Measurements from ENCODE around the gene ZNF789. TPM values are rescaled to one million over a fixed set of nuclear protein-coding genes. Genes with fewer than 3 reads are reported as not detected.

Gene ZNF789
- total and polyA plus RNA-seq, 9 of the 15 experiments (the other 6 are each of a cell fraction or from before 2014, with no cell fraction given) = 6.1 to 57.0 (median 24.8) TPM

DNA sequence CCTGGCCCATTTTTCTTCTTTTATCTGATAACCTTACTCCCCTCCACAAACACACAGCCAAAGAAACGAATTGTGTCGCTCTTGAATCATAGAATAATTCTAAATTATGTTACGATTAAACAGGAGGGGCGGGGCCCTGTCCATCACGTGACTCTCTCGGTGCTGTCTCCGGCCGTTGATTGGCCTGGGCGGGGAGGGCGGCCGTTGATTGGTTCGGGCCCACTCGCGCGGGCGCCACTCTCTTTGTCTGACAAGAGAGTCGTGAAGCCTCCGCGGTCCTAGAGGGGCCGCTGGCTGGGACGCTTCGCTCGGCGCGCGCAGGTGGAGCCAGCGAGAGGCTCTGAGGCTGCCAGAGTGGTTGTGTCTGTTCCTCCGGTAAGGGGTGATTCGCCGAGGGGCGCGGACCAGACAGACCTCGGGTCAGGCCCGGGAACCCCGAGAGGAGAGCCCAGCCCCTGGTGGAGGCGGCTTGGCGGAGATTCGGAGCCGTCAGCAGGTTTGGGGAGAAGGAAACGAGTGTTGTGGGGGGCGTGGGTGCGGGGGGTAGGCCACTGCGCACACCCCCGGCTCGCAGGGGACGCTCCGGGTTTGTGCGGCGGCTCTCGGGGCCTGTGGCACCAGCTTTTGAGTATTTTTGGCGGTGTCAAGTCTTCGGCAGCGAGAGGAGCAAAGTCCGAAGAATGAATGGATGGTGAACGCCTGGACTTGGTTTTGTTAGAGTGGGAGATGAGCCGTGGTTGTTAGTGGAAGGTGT lies at the start of gene ZNF789 (continued):
- no peak for TF ChIP-seq HEY1 (CRISPR knock-in tag; IDR thresholded peaks at IDR 0.05; ENCODE audit: borderline replicate concordance)
- TF ChIP-seq, protein P1, sequence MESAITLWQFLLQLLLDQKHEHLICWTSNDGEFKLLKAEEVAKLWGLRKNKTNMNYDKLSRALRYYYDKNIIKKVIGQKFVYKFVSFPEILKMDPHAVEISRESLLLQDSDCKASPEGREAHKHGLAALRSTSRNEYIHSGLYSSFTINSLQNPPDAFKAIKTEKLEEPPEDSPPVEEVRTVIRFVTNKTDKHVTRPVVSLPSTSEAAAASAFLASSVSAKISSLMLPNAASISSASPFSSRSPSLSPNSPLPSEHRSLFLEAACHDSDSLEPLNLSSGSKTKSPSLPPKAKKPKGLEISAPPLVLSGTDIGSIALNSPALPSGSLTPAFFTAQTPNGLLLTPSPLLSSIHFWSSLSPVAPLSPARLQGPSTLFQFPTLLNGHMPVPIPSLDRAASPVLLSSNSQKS (CRISPR knock-in tag; IDR thresholded peaks at IDR 0.05) = no peak
- peak; percentile 86 for TF ChIP-seq SNIP1 (IDR thresholded peaks at IDR 0.05; ENCODE audit: low read depth)
- TF ChIP-seq TBP (optimal IDR thresholded peaks at IDR 0.05; ENCODE audit: low read depth, low read length) = peak; percentile 89
- TF ChIP-seq, protein P2, sequence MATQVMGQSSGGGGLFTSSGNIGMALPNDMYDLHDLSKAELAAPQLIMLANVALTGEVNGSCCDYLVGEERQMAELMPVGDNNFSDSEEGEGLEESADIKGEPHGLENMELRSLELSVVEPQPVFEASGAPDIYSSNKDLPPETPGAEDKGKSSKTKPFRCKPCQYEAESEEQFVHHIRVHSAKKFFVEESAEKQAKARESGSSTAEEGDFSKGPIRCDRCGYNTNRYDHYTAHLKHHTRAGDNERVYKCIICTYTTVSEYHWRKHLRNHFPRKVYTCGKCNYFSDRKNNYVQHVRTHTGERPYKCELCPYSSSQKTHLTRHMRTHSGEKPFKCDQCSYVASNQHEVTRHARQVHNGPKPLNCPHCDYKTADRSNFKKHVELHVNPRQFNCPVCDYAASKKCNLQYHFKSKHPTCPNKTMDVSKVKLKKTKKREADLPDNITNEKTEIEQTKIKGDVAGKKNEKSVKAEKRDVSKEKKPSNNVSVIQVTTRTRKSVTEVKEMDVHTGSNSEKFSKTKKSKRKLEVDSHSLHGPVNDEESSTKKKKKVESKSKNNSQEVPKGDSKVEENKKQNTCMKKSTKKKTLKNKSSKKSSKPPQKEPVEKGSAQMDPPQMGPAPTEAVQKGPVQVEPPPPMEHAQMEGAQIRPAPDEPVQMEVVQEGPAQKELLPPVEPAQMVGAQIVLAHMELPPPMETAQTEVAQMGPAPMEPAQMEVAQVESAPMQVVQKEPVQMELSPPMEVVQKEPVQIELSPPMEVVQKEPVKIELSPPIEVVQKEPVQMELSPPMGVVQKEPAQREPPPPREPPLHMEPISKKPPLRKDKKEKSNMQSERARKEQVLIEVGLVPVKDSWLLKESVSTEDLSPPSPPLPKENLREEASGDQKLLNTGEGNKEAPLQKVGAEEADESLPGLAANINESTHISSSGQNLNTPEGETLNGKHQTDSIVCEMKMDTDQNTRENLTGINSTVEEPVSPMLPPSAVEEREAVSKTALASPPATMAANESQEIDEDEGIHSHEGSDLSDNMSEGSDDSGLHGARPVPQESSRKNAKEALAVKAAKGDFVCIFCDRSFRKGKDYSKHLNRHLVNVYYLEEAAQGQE (IDR thresholded peaks at IDR 0.05; ENCODE audit: borderline replicate concordance) = peak; percentile 95
- TF ChIP-seq, protein P2 (CRISPR knock-in tag; IDR thresholded peaks at IDR 0.05; ENCODE audit: low read depth) = peak; percentile 57; the same call in 1 of the 2 replicates
- TF ChIP-seq ZNF584 (CRISPR knock-in tag; IDR thresholded peaks at IDR 0.05; ENCODE audit: low read depth) = no peak
- TF ChIP-seq TFAP4 (CRISPR knock-in tag; IDR thresholded peaks at IDR 0.05; ENCODE audit: borderline replicate concordance) = peak; percentile 86
- TF ChIP-seq ZNF23 (CRISPR knock-in tag; IDR thresholded peaks at IDR 0.05) = no peak
- peak; percentile 94 for TF ChIP-seq RB1 (IDR thresholded peaks at IDR 0.05; ENCODE audit: low read depth)
- TF ChIP-seq POLR2B (IDR thresholded peaks at IDR 0.05; ENCODE audit: low read depth, partially characterized antibody) = peak; percentile 81
- 0 out of 2 replicates have a peak, but pooled peaks have one; percentile 5 for TF ChIP-seq GATA2 (CRISPR knock-in tag; IDR thresholded peaks at IDR 0.05)
- 0 out of 2 replicates have a peak, but pooled peaks have one; percentile 61 for TF ChIP-seq ZNF76 (CRISPR knock-in tag; IDR thresholded peaks at IDR 0.05; ENCODE audit: borderline replicate concordance)
- TF ChIP-seq FOS (IDR thresholded peaks at IDR 0.05; ENCODE audit: extremely low read depth, insufficient read length) = peak; percentile 92
- TF ChIP-seq HMGN3 (IDR thresholded peaks at IDR 0.05; ENCODE audit: borderline replicate concordance, extremely low read depth, insufficient read length, low read depth, low read length) = peak; percentile 82
- no peak for TF ChIP-seq FUS (optimal IDR thresholded peaks at IDR 0.05; ENCODE audit: low read depth, low read length)
- TF ChIP-seq CREB1 (IDR thresholded peaks at IDR 0.05) = peak; percentile 54
- peak; percentile 62; the same call in 1 of the 2 replicates for TF ChIP-seq CREB1 (CRISPR knock-in tag; IDR thresholded peaks at IDR 0.05)
- 0 out of 2 replicates have a peak, but pooled peaks have one; percentile 46 for TF ChIP-seq NR2F6 (CRISPR knock-in tag; IDR thresholded peaks at IDR 0.05)

All from K562 (cell line).